ENCODE results near the gene OR10X1.

The OR10X1 gene

GRCh38 chr1:158564608-158565007 lies 15.1 kb downstream of the OR10X1 start:
- no peaks in the 10 kb centered on the region for H3K9me3 ChIP-seq (ENCODE audit: severe bottlenecking)
- H3K27ac ChIP-seq = no peak overlapping the region
- no peak for TF ChIP-seq CTCF (IDR thresholded peaks at IDR 0.05; ENCODE audit: low read depth, low read length)
- DNase-seq = no peak
- peaks cover 70% of the 10 kb centered on the region for H3K27me3 ChIP-seq (ENCODE audit: insufficient read depth, low read depth, severe bottlenecking)
- H3K4me3 ChIP-seq (ENCODE audit: low read depth, low read length) = no peak overlapping the region
- no peaks in the 10 kb centered on the region for H3K36me3 ChIP-seq

GRCh38 chr1:158563853-158564252 lies 15.8 kb downstream of the OR10X1 start:
- no peak for TF ChIP-seq CTCF (IDR thresholded peaks at IDR 0.05; ENCODE audit: low read depth, low read length)
- no peak overlapping the region for H3K4me3 ChIP-seq (ENCODE audit: low read depth, low read length)
- no peaks in the 10 kb centered on the region for H3K9me3 ChIP-seq (ENCODE audit: severe bottlenecking)
- no peak overlapping the region for H3K27ac ChIP-seq
- peaks cover 75% of the 10 kb centered on the region for H3K27me3 ChIP-seq (ENCODE audit: insufficient read depth, low read depth, severe bottlenecking)
- no peaks in the 10 kb centered on the region for H3K36me3 ChIP-seq
- DNase-seq = no peak

- TF ChIP-seq CTCF (IDR thresholded peaks at IDR 0.05; ENCODE audit: low read depth, low read length) = no peak
- no peak for DNase-seq
- no peak overlapping the region for H3K27ac ChIP-seq
- no peak overlapping the region for H3K4me3 ChIP-seq (ENCODE audit: low read depth, low read length)
- no peaks in the 10 kb centered on the region for H3K9me3 ChIP-seq (ENCODE audit: severe bottlenecking)
- no peaks in the 10 kb centered on the region for H3K36me3 ChIP-seq
- H3K27me3 ChIP-seq (ENCODE audit: insufficient read depth, low read depth, severe bottlenecking) = peaks cover 93% of the 10 kb centered on the region
These were observed 20.0 kb downstream of the OR10X1 start for GRCh38 chr1:158559696-158560095.

- no peaks in the 10 kb centered on the region for H3K9me3 ChIP-seq (ENCODE audit: severe bottlenecking)
- H3K4me3 ChIP-seq (ENCODE audit: low read depth, low read length) = no peak within 1 kb of the TSS
- no peaks in the 10 kb centered on the region for H3K36me3 ChIP-seq
- no peak within 1 kb of the TSS for H3K27ac ChIP-seq
- TF ChIP-seq CTCF (IDR thresholded peaks at IDR 0.05; ENCODE audit: low read depth, low read length) = no peak
- peaks cover 94% of the 10 kb centered on the region for H3K27me3 ChIP-seq (ENCODE audit: insufficient read depth, low read depth, severe bottlenecking)
- no peak for DNase-seq
These were observed 25.3 kb downstream of the OR10X1 start, which contains the start of gene OR6Y1 for GRCh38 chr1:158554352-158554751. OR6Y1 (minus strand) TSS chr1:158554405; CDS start chr1:158548105, 6,300 bp downstream.

GRCh38 chr1:158552296-158552695 lies 27.4 kb downstream of the OR10X1 start:
- peaks cover 94% of the 10 kb centered on the region for H3K27me3 ChIP-seq (ENCODE audit: insufficient read depth, low read depth, severe bottlenecking)
- DNase-seq = no peak
- no peaks in the 10 kb centered on the region for H3K9me3 ChIP-seq (ENCODE audit: severe bottlenecking)
- H3K36me3 ChIP-seq = no peaks in the 10 kb centered on the region
- TF ChIP-seq CTCF (IDR thresholded peaks at IDR 0.05; ENCODE audit: low read depth, low read length) = no peak
- H3K27ac ChIP-seq = no peak overlapping the region
- H3K4me3 ChIP-seq (ENCODE audit: low read depth, low read length) = no peak overlapping the region

- Histone ChIP-seq H3K9me3 (ENCODE audit: severe bottlenecking) (no peaks in the 10 kb centered on the region), H3K27ac (no peak overlapping the region), H3K36me3 (no peaks in the 10 kb centered on the region), H3K4me3 (ENCODE audit: low read depth, low read length) (no peak overlapping the region), H3K27me3 (ENCODE audit: insufficient read depth, low read depth, severe bottlenecking) (peaks cover 77% of the 10 kb centered on the region)
- no peak for TF ChIP-seq CTCF (IDR thresholded peaks at IDR 0.05; ENCODE audit: low read depth, low read length)
- no peak for DNase-seq
These were observed 32.2 kb downstream of the OR10X1 start for GRCh38 chr1:158547533-158547932.

Measured in WERI-Rb-1 (cell line).